HG03521 (cell line): Measurements from ENCODE around the gene ENPP5.

Experiments
- ATAC-seq: cut with Tn5 transposase; IDR thresholded peaks from one replicate; pipeline ENCODE4 v1.9.1; 2021; ENCODE audit warnings: mild to moderate bottlenecking, moderate library complexity; ENCODE audit not compliant: unreplicated experiment

Gene ENPP5

GRCh38 chr6:46115634-46116033 is 55.1 kb downstream of the ENPP5 start:
- ATAC-seq = no peak

GRCh38 chr6:46113370-46113769 is 57.4 kb downstream of the ENPP5 start:
- no peak for ATAC-seq
